GM18907 (cell line): Measurements from ENCODE around the gene OR4F6.
"Not testable (repeated sequence)": the region's sequence is repeated elsewhere in the genome, so short reads cannot be mapped to it uniquely, and the experiment has no call there.

Experiments
- ATAC-seq: cut with Tn5 transposase; IDR thresholded peaks from one replicate; pipeline ENCODE4 v1.9.1; 2021; ENCODE audit warnings: mild to moderate bottlenecking, moderate library complexity; ENCODE audit not compliant: unreplicated experiment

Gene OR4F6

GRCh38 chr15:101803209-101803608, at the start of gene OR4F6:
TSS of gene OR4F6 (plus strand) at chr15:101803509. CDS start at chr15:101805720, 2,211 bp downstream.
- ATAC-seq = no peak

GRCh38 chr15:101764669-101765339, 38.5 kb upstream of the OR4F6 start:
- ATAC-seq = not testable (repeated sequence)

DNA sequence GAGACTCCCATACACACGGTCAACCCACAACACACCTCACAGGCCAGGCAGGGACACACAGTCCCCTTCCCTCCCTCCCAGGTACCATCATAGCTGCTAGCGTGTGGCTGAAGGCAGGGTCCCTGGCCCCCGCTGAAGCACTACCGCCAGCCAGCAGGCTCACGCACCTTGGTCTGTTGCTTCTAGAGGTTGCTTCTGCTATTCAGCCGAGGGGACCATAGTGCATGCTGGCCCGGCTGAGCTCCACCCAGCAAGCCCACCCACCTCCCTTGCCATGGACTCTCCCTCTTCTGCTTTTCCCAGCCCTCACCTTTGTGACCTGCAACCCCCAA, 38.0 kb upstream of the OR4F6 start:
- ATAC-seq = not testable (repeated sequence)

DNA sequence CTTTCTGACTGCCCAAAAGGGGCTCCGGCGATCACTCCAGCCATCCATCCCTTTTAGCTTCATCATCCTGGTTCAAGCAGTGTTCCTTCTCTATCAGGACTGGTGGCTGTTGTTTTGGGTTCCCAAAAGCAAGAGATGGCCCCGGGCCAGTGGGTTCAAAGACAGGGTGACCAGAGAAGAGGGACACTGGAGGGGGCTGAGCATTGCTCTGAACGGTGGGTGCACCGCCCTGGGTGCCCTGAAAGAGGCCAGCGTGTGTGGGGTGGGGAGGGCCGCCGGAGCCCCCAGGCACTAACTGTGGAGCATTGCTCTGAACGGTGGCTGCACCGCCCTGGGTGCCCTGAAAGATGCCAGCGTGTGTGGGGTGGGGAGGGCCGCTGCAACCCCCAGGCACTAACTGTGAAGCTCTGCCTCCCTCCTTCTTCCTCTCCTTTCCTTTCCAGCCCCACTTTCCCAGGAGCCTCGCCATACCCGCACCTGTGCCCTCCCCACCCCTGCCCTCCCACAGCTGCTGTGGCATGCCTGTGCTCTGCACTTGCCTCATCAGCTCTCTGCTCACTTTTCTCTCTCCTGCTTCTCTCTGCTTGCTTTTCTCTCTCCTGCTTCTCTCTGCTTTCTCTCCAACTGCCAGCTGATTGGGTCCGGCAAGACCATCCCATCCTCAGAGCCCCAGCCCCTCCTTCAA, 37.4 kb upstream of the OR4F6 start:
- ATAC-seq = no peak

- ATAC-seq = not testable (repeated sequence)
Measured at GRCh38 chr15:101767083-101767640, 36.1 kb upstream of the OR4F6 start.

- no peak for ATAC-seq
Measured at GRCh38 chr15:101772921-101773320, 30.4 kb upstream of the OR4F6 start.

DNA sequence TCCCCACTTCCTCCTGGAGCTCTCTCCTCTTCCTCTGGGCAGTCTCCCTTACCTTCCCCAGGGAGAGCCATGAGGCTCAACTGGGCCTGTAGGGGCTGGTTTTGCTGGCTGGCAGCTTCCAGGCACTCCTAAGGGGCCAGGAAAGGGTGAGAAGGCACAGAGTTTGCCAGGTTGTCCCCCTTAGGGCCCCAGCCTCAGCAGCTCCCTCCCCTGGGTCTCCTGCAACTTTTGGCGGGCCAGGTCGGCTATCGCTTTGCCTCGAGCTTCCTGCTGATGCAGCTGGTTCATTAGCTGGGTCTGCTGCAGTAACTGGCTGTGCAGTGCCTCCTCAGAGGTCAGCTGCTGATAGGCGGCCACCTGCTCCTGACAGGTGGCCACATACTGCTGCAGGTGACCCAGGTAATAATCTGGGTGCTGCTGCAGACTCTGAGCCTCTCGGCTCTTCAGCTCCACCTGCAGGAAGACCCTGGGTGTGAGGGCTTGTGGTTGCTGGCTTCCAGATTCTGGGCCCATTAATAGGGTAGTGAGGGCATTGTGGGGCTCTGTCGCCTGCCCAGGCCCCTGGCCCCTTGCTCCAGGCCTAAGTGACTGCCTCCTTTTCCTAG, 29.7 kb upstream of the OR4F6 start:
- no peak for ATAC-seq

- ATAC-seq = no peak
Measured at GRCh38 chr15:101775136-101775535, 28.2 kb upstream of the OR4F6 start.

DNA sequence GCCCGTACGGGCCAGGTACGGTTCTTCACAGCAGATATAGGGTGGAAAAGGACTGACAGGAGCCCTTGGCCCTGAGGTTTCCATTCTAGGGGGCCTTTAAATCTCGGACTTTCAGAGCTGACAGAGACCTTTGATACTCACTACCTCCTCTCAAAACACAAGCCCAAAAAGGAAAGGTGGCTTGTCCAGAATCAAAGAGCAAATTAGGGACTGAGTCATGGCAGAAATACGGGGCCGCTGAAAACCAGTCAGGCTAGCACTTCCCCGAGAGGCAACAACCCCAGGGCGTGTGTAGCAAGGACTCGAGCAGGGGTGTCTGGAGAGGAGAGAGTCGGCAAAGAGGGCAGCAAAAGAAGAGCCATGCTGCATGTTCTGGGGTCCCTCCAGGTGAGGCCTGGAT, 24.7 kb upstream of the OR4F6 start:
- ATAC-seq = not testable (repeated sequence)

DNA sequence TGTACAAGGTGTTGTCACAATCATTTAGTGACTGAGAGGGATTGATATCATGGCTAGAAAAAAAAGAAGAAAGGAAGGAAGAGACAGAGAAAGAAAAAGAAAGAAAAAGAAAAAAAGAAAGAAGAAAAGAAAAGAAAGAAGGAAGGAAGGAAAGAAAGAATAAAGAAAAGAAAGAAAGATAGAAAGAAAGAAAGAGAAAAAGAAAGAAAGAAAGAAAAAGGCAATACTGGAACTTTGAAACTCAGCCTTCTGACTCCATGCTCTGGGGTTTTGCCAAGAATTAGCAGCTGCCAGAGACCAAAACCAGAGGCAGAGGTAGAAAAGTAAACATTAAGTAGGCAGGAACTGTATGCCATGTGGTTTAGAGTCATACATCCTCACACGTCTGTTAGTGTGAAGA, 23.1 kb upstream of the OR4F6 start:
- ATAC-seq = not testable (repeated sequence)

DNA sequence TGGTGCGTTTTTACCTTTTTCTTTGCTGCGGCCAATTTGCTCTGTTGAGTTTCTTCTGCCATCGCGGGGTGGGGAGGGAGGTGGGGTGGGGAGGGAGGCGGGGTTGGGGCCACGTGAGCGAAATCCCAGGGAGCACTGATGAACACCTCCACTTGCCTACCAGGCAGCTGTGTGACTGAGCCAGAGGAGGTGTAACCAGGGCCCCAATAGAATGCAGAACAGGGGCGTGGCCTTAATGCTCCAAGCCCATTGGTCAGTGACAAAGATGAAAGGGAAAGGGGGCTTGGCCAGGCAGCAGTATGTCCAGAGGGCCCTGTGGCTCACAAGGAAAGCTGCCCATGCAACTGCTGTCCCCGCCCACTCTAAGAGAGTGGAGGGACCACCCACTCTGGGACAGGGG, 21.4 kb upstream of the OR4F6 start:
- ATAC-seq = no peak

DNA sequence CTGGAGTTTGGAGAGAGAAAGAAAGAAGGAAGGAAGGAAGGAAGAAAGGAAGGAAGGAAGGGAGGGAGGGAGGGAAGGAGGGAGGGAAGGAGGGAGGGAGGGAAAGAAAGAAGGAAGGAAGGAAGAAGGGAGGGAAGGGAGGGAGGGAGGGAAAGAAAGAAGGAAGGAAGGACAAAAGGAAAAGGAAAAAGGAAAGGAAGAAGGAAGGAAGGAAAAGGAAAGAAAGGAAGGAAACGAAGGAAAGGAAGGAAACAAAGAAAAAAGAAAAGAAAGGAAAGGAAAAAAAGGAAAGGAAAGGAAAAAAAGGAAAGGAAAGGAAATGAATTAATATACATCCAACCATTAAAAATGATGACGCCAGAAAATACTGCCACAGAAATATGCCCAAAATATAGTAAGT, 18.7 kb upstream of the OR4F6 start:
- ATAC-seq = no peak

DNA sequence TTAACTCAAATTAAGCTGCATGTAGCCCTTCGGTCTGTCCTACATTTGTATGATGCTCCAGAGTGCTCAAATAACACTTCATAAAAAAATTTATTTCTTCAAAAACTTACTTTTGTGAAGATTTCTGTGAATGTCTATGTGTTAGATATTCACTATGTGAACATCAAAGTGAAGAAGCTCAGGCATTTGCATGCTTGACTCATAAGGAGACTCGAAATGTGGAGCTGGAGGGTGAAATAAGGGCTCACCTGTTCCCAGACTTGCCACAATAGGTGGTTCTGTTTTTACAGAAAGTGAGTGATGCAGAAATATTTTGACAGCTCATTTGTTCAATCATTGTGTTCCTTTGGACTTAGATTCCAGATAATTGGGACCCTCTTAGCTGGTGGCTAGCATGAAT, 16.9 kb upstream of the OR4F6 start:
- ATAC-seq = not testable (repeated sequence)

DNA sequence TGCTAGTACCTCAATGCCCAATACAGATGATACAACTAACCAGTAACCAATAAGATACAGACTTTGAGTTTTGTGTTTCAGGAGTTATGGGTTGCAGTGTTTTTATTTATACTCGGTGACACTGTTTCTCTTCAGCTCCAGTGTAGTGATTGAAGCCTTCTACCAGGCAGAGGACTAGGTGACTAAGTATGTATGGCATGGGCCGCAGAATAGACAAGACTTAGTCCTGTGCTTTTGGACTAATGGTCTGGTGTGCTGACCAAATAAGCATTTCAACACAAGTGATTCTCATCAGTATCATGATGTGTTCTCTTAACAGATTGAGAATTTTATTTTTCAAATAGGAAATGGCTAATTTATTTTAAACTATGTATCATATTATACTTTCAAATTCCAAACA, 15.3 kb upstream of the OR4F6 start:
- not testable (repeated sequence) for ATAC-seq

DNA sequence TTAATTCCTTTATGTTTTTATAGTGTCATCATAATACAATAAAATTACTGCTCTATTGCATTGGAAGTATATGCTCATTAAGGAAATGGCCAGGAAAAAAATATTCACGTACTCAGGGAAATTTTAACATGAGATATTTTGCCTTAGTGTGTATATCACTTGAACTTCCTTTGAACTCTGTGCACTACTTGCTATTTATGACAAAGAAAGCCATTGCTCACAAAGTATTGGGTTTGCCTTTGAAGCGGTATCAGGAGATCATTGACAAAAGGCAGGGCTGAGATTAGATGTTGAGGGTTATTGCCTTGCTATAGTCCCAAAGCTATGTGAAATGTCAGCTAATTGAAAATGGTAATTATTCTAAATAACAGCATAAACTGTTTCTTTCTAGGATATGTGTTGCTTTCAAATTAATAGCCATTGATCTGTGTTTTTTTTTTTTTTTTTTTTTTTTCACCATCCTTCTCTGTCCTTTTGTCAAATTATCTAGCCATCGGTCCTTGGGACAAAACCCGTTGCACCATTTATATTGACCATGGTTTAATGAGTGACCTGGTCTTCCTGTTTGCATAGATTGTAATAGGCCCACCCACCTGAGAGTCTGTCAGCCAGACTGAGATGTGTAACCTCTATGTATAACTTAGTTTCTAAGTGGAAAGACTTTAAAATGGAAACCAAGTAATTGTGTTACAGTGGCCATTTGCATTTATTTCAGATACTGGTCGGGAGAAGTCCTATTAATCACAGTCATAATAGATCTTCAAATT, 14.6 kb upstream of the OR4F6 start:
- not testable (repeated sequence) for ATAC-seq

- ATAC-seq = not testable (repeated sequence)
Measured at GRCh38 chr15:101790748-101791147, 12.6 kb upstream of the OR4F6 start.

- not testable (repeated sequence) for ATAC-seq
Measured at GRCh38 chr15:101793981-101794380, 9.3 kb upstream of the OR4F6 start.

DNA sequence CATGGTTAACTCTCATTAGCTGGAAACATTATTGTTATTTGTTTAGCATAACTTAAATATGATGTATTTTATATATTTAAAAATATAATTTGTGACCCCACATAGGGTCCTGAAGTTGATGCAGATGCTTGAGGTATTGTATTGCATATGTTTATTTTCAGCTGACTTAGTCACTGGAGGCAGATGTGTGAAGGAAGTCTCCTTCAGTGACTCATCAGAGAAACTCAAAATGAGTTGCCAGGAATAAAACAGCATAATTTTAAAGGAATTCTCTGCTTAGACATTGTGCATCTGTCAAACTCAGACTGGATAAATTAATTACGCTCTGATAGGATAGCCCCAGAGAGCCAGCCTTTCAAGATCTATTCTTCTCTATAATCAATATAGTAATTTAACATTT, 7.9 kb upstream of the OR4F6 start:
- no peak for ATAC-seq

GRCh38 chr15:101799665-101800064, 3.6 kb upstream of the OR4F6 start:
- ATAC-seq = no peak

- ATAC-seq = no peak
Measured at GRCh38 chr15:101801048-101801447, 2.3 kb upstream of the OR4F6 start.

GRCh38 chr15:101803676-101804075, 367 bp downstream of the OR4F6 start:
- no peak for ATAC-seq
